ENCODE results near the gene TPSB2.

TPSB2 gene

DNA sequence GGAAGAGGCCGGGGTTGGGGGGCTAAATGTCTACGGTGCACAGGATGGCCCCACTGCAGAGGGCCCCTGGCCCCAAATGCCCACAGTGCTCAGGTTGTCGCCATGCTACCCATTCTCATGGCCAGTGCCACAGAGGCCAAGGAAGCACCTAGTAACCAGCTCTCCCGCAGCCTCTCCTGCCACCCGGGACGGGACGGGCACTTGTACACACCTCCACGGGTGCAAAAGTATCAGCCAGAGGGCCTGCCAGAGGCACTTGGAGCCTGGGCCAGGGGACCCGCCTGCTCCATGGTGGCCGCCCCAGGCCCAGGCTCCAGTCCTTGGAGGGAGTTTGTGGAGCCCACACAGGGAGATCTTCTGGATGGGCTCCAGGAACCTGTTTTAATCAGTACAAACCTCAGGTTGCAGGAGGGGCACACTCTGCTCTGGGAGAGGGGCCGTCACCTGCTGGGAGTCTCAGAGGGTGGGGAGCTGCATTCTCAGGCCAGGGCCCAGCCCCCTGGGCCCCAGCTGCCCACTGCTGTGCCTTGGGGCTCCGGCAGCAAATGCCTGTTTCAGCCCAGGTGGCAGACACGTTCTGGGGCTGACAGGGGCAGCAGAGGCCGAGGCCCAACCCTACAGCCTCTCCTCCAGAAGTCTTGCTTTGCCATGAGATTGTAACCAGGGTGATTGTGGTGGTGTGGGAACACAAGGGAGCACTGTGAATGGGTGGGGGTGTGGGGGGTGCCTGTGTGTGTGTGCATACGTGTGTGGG is 33.8 kb upstream of the TPSB2 start:
- TF ChIP-seq, protein P1, sequence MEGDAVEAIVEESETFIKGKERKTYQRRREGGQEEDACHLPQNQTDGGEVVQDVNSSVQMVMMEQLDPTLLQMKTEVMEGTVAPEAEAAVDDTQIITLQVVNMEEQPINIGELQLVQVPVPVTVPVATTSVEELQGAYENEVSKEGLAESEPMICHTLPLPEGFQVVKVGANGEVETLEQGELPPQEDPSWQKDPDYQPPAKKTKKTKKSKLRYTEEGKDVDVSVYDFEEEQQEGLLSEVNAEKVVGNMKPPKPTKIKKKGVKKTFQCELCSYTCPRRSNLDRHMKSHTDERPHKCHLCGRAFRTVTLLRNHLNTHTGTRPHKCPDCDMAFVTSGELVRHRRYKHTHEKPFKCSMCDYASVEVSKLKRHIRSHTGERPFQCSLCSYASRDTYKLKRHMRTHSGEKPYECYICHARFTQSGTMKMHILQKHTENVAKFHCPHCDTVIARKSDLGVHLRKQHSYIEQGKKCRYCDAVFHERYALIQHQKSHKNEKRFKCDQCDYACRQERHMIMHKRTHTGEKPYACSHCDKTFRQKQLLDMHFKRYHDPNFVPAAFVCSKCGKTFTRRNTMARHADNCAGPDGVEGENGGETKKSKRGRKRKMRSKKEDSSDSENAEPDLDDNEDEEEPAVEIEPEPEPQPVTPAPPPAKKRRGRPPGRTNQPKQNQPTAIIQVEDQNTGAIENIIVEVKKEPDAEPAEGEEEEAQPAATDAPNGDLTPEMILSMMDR (IDR thresholded peaks at IDR 0.05), result no peak

DNA sequence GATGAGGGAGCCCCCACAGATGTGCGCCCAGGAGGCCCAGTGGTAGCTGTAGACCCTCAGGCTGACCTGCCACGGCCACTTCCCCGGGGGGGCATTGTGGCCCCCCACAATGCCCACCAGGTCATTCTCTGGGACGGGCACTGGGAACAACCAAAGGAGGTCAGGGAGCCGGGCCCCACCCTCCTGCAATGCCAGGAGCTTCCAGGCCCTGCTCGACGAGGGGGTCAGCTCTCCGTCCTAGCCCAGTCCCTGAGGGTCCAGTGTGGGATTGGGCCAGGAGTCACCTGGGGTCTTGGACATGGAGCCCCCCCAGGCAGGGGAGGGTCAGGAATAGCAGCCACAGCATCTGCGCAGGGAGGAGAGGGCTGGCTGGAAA is 32.9 kb upstream of the TPSB2 start:
- TF ChIP-seq, protein P1 (IDR thresholded peaks at IDR 0.05), result no peak

DNA sequence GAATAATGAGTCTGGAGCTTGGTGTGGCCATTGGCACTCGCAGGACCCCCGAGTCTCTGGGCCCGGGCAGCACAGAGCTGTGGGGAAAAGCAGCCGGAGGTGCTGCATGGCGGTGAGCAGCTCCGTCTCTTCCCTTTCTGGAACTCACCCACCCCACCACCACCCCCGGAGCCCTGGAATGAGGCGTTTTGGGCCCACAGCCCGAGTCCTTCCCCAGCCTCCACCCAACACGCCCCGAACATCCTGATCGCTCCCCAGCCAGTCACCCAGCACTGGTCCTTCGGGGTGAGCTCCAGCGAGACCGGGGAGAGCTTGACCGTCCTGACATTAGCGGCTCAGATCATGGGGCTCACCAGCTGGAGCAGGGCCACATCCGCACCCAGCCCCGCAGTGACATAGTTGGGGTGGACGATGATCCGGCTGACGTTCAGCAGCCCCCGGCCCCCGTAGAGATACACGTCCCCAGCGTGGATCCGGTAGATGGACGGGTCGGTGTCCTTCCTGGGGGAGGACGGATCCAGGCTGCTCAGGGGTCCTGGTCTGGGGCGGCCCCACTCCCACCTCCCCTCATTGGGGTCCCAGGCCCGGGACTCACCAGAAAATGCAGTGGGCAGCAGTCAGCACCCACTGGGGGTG is 32.3 kb upstream of the TPSB2 start:
- TF ChIP-seq, protein P1 (IDR thresholded peaks at IDR 0.05), result no peak

DNA sequence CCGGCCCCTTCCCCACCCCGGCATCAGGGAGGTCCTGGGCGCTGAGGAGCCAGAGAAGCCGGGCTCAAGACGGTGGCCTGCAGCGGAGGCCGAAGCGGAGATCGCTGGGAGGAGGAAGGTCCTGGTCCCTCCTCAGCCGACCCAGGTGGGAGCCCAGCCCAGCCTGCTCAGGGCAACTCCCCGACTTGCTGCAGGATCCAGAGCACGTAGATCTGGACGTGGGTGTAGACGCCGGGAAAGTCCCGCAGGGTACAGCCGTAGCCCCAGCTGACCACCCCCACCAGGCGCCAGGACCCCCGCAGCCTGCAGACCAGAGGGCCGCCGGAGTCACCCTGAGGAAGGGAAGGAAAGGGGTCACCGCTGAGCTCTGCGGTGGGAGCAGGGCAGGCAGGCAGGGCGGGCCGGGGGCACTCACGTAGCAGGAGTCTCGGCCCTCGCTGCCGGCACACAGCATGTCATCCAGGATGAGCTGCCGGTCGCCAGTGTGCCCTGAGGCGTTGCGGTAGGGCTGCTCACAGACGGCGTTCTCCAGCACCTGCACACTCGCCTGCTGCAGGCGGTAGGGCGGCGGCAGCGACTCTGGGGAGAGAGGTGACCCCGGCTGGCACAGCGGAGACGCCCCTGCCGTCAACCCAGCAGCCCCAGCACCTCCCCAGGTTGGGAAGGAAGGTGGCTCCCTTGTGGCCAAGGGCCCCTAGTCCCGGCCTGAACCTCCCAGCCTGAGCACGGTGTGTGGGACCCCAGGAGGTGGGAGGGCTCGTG is 31.3 kb upstream of the TPSB2 start:
- TF ChIP-seq, protein P1 (IDR thresholded peaks at IDR 0.05), result no peak

DNA sequence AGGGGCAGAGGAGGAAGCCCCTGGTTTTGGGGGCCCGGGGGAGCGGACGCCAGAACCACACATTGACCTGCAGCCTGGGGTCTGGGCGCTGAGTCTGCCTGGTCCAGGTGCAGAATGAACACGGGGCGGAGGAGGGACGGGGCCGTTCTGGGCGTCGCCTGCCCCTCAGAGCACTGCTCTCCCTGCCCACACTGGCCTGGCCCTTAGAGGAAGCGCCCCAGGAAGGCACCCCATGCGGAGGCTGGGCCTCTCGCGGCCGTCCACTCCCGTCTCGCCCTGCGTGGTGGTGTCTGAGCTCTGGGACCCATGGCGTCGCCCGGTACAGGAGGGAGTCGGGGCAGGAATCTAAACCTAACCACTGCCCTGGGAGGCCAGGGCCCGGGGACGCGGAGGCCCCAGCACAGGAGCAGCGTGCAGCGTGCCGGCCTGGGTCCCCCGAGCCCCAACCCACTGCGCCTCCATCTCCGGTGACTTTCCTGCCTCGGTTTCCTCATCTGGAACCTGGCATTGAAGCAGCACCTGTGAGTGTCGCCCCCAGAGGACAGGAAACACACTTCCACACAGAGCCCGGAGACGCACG is 30.2 kb upstream of the TPSB2 start:
- TF ChIP-seq, protein P1 (IDR thresholded peaks at IDR 0.05), result no peak

DNA sequence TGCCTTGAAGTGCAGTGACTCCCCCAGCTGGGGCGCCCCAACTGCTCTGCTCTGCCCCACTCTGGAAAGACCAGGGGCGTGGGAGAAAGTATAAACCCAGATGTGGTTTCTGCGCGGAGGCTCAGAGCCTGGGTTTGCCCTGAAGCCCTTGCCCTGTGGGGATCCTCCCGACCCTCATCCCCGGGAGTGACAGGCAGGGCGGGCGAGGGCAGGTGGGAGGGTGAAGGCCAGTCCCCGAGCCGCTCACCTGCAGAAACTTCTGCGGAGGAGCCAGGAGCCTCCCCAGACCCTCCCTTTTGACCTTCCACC is 29.7 kb upstream of the TPSB2 start:
- TF ChIP-seq, protein P1 (IDR thresholded peaks at IDR 0.05), result no peak

DNA sequence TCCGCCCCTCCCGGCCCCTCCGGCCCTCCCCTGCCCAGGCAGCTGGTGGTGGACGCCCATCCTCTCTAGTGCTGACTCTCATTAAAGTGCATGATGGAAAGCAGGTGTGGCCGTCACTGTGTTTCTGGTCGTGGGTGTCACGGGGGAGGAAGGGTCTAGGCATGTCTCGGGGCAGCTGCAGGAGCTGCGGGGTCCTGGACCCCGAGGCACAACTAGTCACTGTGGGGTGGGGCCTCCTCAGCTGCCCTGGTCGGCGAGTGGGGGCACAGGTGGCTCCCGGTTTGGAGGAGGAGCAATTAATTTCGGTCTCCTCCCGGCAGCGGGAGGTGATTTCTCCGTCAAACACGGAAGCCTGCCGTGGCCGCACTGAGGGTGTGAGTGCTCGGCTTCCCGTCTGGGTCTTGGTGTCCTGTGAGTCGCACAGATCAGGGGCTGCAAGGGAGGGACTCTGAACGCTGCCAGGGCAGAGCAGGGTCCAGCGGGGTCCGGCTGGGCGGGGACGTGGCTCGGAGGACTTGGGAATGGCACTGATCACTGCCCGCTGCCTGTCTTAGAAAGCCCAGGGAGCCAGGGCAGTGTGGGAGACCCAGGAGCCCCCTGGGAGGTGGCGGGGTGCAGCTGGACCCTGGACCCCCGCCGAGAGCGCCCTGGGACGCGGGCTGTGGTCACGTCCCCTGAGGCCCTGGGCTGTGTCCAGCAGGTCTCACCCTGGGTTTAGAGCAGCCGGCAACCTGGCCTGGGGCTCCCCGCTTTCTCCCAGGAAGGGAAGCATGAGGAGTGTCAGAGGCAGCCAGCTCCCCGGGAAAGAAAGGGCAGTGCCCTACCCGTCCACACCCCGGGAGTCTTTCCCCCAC is 29.1 kb upstream of the TPSB2 start:
- TF ChIP-seq, protein P1 (IDR thresholded peaks at IDR 0.05), result no peak
